HCT116 (cell line): Measurements from ENCODE around the gene CD74.

Experiments used
- CBX3 ChIP-seq: IDR thresholded peaks from 2 replicates; pipeline ENCODE4 v1.6.1; 2012; ENCODE audit warnings: low read depth
- CTCF ChIP-seq, 3 experiments: fragments of 200-600 bp in 1 of 3; sonication (generic) in 1 of 3; IDR thresholded peaks in 2 of 3; conservative IDR thresholded peaks in 1 of 3; 2 replicates each; pipeline ENCODE4 v1.5.1; 2012 to 2017; ENCODE audit warnings: low read depth in 2 of 3, low read length in 2 of 3, antibody characterized with exemption in 1 of 3, borderline replicate concordance in 1 of 3, control low read depth in 1 of 3, mild to moderate bottlenecking in 1 of 3, mixed read lengths in 1 of 3, mixed run types in 1 of 3, moderate library complexity in 1 of 3; ENCODE audit not compliant: insufficient read depth in 1 of 3
- EZH2 ChIP-seq: fragments of 200-600 bp; sonication (generic); IDR thresholded peaks from 2 replicates; pipeline ENCODE4 v1.6.1; 2017; ENCODE audit warnings: antibody characterized with exemption, mixed run types
- EZH2phosphoT487 ChIP-seq: fragments of 200-600 bp; IDR thresholded peaks from 2 replicates; pipeline ENCODE4 v1.6.1; 2018; ENCODE audit warnings: antibody characterized with exemption, borderline replicate concordance
- POLR2AphosphoS5 ChIP-seq: IDR thresholded peaks from 2 replicates; pipeline ENCODE4 v1.6.1; 2011; ENCODE audit warnings: mild to moderate bottlenecking, low read depth, low read length, moderate library complexity
- RAD21 ChIP-seq: IDR thresholded peaks from 2 replicates; pipeline ENCODE4 v1.6.1; 2012; ENCODE audit warnings: low read depth, mild to moderate bottlenecking
- TCF7L2 ChIP-seq: IDR thresholded peaks from 2 replicates; pipeline ENCODE4 v1.7.0; 2011; ENCODE audit warnings: borderline replicate concordance, inconsistent platforms; ENCODE audit not compliant: insufficient read depth, insufficient read length; ENCODE audit errors: extremely low read depth

- TF ChIP-seq CTCF (IDR thresholded peaks at IDR 0.05 in 2 of 3, conservative IDR thresholded peaks at IDR 0.05 in 1 of 3; ENCODE audit: borderline replicate concordance in 1 of 3, insufficient read depth in 1 of 3, low read depth in 2 of 3, low read length in 2 of 3) (no peak), RAD21 (no peak), TCF7L2 (no peak), POLR2AphosphoS5 (no peak), EZH2phosphoT487 (no peak), CBX3 (no peak), EZH2 (no peak)
Observed at GRCh38 chr5:150404121-150404520, 8.6 kb downstream of the CD74 start.
